GM18858 (cell line): ENCODE measurements around the gene RNASE7.

Experiments used
- ATAC-seq: cut with Tn5 transposase; IDR thresholded peaks from one replicate; pipeline ENCODE4 v1.9.1; 2021; ENCODE audit not compliant: unreplicated experiment

The RNASE7 gene

GRCh38 chr14:21042918-21043317 lies 756 bp downstream of the RNASE7 start:
- no peak for ATAC-seq

GRCh38 chr14:21043387-21043973 lies 1.3 kb downstream of the RNASE7 start:
- no peak for ATAC-seq

- ATAC-seq = no peak
These were observed 1.9 kb downstream of the RNASE7 start for GRCh38 chr14:21043974-21044618.

- ATAC-seq = no peak
These were observed 5.2 kb downstream of the RNASE7 start for GRCh38 chr14:21047378-21047781.

- ATAC-seq = no peak
These were observed 6.5 kb downstream of the RNASE7 start for GRCh38 chr14:21048638-21049037.

- no peak for ATAC-seq
These were observed 7.1 kb downstream of the RNASE7 start for GRCh38 chr14:21049271-21049673.

- no peak for ATAC-seq
These were observed 8.4 kb downstream of the RNASE7 start for GRCh38 chr14:21050597-21050996.

GRCh38 chr14:21053184-21054122 lies 11.3 kb downstream of the RNASE7 start:
- no peak for ATAC-seq

GRCh38 chr14:21054123-21054767 lies 12.1 kb downstream of the RNASE7 start:
- no peak for ATAC-seq

- no peak for ATAC-seq
These were observed 12.6 kb downstream of the RNASE7 start for GRCh38 chr14:21054768-21055145.

- ATAC-seq = no peak
These were observed 13.4 kb downstream of the RNASE7 start for GRCh38 chr14:21055432-21056117.

- no peak for ATAC-seq
These were observed 14.5 kb downstream of the RNASE7 start for GRCh38 chr14:21056520-21057163.

- ATAC-seq = no peak
These were observed 15.9 kb downstream of the RNASE7 start, which contains the start of gene RNASE8 for GRCh38 chr14:21057803-21058675. RNASE8 (plus strand) TSS chr14:21057822; CDS start chr14:21057893, 71 bp downstream.

GRCh38 chr14:21058903-21059302 lies 16.7 kb downstream of the RNASE7 start:
- ATAC-seq = no peak

- ATAC-seq = no peak
These were observed 17.9 kb downstream of the RNASE7 start for GRCh38 chr14:21059842-21060613.

GRCh38 chr14:21060614-21061346 lies 18.6 kb downstream of the RNASE7 start:
- no peak for ATAC-seq

GRCh38 chr14:21061347-21061668 lies 19.1 kb downstream of the RNASE7 start:
- ATAC-seq = no peak

- ATAC-seq = no peak
These were observed 21.3 kb downstream of the RNASE7 start for GRCh38 chr14:21063479-21063878.
